ENCODE data around the gene OR10T2.
"Not testable (repeated sequence)": the region's sequence is repeated elsewhere in the genome, so short reads cannot be mapped to it uniquely, and the experiment has no call there.

The OR10T2 gene

GRCh38 chr1:158374860-158375259 is 24.4 kb downstream of the OR10T2 start:
- Mint-ChIP-seq H3K4me1 (ENCODE audit: low read depth) (no peaks in the 10 kb centered on the region), H3K4me3 (no peak overlapping the region), H3K9me3 (ENCODE audit: low read depth) (no peaks in the 10 kb centered on the region), H3K27ac (no peak overlapping the region), H3K27me3 (peaks cover 12% of the 10 kb centered on the region), H3K36me3 (peaks cover 3% of the 10 kb centered on the region)

- not testable (repeated sequence) for H3K27ac Mint-ChIP-seq; H3K36me3 Mint-ChIP-seq; H3K4me3 Mint-ChIP-seq; H3K4me1 Mint-ChIP-seq (ENCODE audit: low read depth); H3K9me3 Mint-ChIP-seq (ENCODE audit: low read depth)
- peaks cover 13% of the 10 kb centered on the region for H3K27me3 Mint-ChIP-seq
Observed at GRCh38 chr1:158374101-158374500, 25.2 kb downstream of the OR10T2 start.

- no peak overlapping the region for H3K27ac Mint-ChIP-seq
- peaks cover 12% of the 10 kb centered on the region for H3K27me3 Mint-ChIP-seq
- no peaks in the 10 kb centered on the region for H3K4me1 Mint-ChIP-seq (ENCODE audit: low read depth)
Observed at GRCh38 chr1:158371188-158371953, 27.9 kb downstream of the OR10T2 start.

GRCh38 chr1:158366783-158367182 is 32.5 kb downstream of the OR10T2 start:
- no peak overlapping the region for H3K27ac Mint-ChIP-seq
- no peaks in the 10 kb centered on the region for H3K4me1 Mint-ChIP-seq (ENCODE audit: low read depth)
- no peak overlapping the region for H3K4me3 Mint-ChIP-seq
- peaks cover 6% of the 10 kb centered on the region for H3K27me3 Mint-ChIP-seq
- peaks cover 3% of the 10 kb centered on the region for H3K36me3 Mint-ChIP-seq
- H3K9me3 Mint-ChIP-seq (ENCODE audit: low read depth), result peaks cover 5% of the 10 kb centered on the region

More at GRCh38 chr1:158371188-158371953, 27.9 kb downstream of the OR10T2 start:
- H3K36me3 Mint-ChIP-seq, result peaks cover 3% of the 10 kb centered on the region
- no peak overlapping the region for H3K4me3 Mint-ChIP-seq
- H3K9me3 Mint-ChIP-seq (ENCODE audit: low read depth), result peaks cover 2% of the 10 kb centered on the region

GRCh38 chr1:158362941-158363340 is 36.3 kb downstream of the OR10T2 start:
- H3K27me3 Mint-ChIP-seq, result peaks cover 1% of the 10 kb centered on the region
- no peak overlapping the region for H3K4me3 Mint-ChIP-seq
- H3K36me3 Mint-ChIP-seq, result no peaks in the 10 kb centered on the region
- peaks cover 5% of the 10 kb centered on the region for H3K9me3 Mint-ChIP-seq (ENCODE audit: low read depth)
- no peaks in the 10 kb centered on the region for H3K4me1 Mint-ChIP-seq (ENCODE audit: low read depth)
- H3K27ac Mint-ChIP-seq, result no peak overlapping the region

- Mint-ChIP-seq H3K27me3 (peaks cover 3% of the 10 kb centered on the region), H3K4me3 (no peak overlapping the region), H3K27ac (no peak overlapping the region), H3K9me3 (ENCODE audit: low read depth) (peaks cover 5% of the 10 kb centered on the region), H3K4me1 (ENCODE audit: low read depth) (no peaks in the 10 kb centered on the region), H3K36me3 (no peaks in the 10 kb centered on the region)
Observed at GRCh38 chr1:158362482-158362881, 36.8 kb downstream of the OR10T2 start.

- no peaks in the 10 kb centered on the region for H3K36me3 Mint-ChIP-seq
- no peaks in the 10 kb centered on the region for H3K4me1 Mint-ChIP-seq (ENCODE audit: low read depth)
- no peak overlapping the region for H3K27ac Mint-ChIP-seq
- no peak overlapping the region for H3K4me3 Mint-ChIP-seq
- peaks cover 12% of the 10 kb centered on the region for H3K27me3 Mint-ChIP-seq
- H3K9me3 Mint-ChIP-seq (ENCODE audit: low read depth), result no peaks in the 10 kb centered on the region
Observed at GRCh38 chr1:158357441-158357840, 41.8 kb downstream of the OR10T2 start.

- Mint-ChIP-seq H3K4me1 (ENCODE audit: low read depth) (no peaks in the 10 kb centered on the region), H3K36me3 (no peaks in the 10 kb centered on the region), H3K4me3 (no peak overlapping the region), H3K27ac (no peak overlapping the region), H3K27me3 (peaks cover 12% of the 10 kb centered on the region), H3K9me3 (ENCODE audit: low read depth) (no peaks in the 10 kb centered on the region)
Observed at GRCh38 chr1:158356616-158357015, 42.6 kb downstream of the OR10T2 start.

GRCh38 chr1:158355773-158356285 is 43.4 kb downstream of the OR10T2 start:
- Mint-ChIP-seq H3K4me3 (no peak overlapping the region), H3K9me3 (ENCODE audit: low read depth) (no peaks in the 10 kb centered on the region), H3K27me3 (peaks cover 12% of the 10 kb centered on the region), H3K4me1 (ENCODE audit: low read depth) (no peaks in the 10 kb centered on the region), H3K36me3 (no peaks in the 10 kb centered on the region), H3K27ac (no peak overlapping the region)

- peaks cover 12% of the 10 kb centered on the region for H3K27me3 Mint-ChIP-seq
Observed at GRCh38 chr1:158354255-158354654, 45.0 kb downstream of the OR10T2 start.

GRCh38 chr1:158353303-158354075 is 45.8 kb downstream of the OR10T2 start, which contains the start of gene CD1E:
CD1E (plus strand) TSS chr1:158353894; CDS start chr1:158353989, 95 bp downstream.
- Mint-ChIP-seq H3K4me1 (ENCODE audit: low read depth) (no peaks in the 10 kb centered on the region), H3K36me3 (no peaks in the 10 kb centered on the region), H3K27me3 (peaks cover 12% of the 10 kb centered on the region), H3K4me3 (no peak within 1 kb of the TSS), H3K27ac (no peak within 1 kb of the TSS), H3K9me3 (ENCODE audit: low read depth) (no peaks in the 10 kb centered on the region)

More at GRCh38 chr1:158354255-158354654, 45.0 kb downstream of the OR10T2 start:
- Mint-ChIP-seq H3K36me3 (no peaks in the 10 kb centered on the region), H3K9me3 (ENCODE audit: low read depth) (no peaks in the 10 kb centered on the region), H3K4me3 (no peak overlapping the region), H3K4me1 (ENCODE audit: low read depth) (no peaks in the 10 kb centered on the region), H3K27ac (no peak overlapping the region)

GRCh38 chr1:158348946-158349345 is 50.3 kb downstream of the OR10T2 start:
- not testable (repeated sequence) for H3K4me1 Mint-ChIP-seq (ENCODE audit: low read depth); H3K9me3 Mint-ChIP-seq (ENCODE audit: low read depth); H3K36me3 Mint-ChIP-seq; H3K27me3 Mint-ChIP-seq; H3K4me3 Mint-ChIP-seq; H3K27ac Mint-ChIP-seq

All from activated naive CD8-positive, alpha-beta T cell (primary cell).